Neural progenitor cell (in vitro differentiated cells): ENCODE results near the gene KRT82.

Experiments used
- EZH2 ChIP-seq: fragments of 200-600 bp; sonication (generic); IDR thresholded peaks from 2 replicates; pipeline ENCODE4 v1.6.1; 2017; ENCODE audit warnings: antibody characterized with exemption, mild to moderate bottlenecking, moderate library complexity
- EZH2phosphoT487 ChIP-seq: fragments of 200-600 bp; sonication (generic); IDR thresholded peaks from 2 replicates; pipeline ENCODE4 v1.6.1; 2017; ENCODE audit warnings: antibody characterized with exemption
- TF ChIP-seq, protein P1 (sequence below): fragments of 200-600 bp; sonication (generic); IDR thresholded peaks from 2 replicates; pipeline ENCODE4 v1.5.1; 2017; ENCODE audit warnings: antibody characterized with exemption, mild to moderate bottlenecking

DNA sequence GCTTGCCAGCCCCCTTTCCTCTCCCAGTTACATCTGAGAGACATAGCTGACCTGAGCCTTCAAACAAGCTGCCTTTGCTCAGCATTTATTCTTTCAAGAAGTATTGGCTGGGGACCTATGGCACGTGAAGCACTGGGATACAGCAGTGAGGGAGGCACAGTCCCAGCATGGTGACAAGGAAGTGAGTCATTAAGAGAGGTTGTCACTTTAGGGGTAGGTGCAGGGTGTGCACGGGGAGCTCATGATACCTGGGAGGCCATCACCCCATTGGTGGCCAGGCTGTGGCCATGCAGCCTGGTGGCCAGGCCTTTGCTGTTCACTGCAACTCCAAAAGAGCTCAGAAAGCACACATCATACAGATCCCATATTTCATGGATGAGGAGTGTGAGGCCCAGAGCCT is 33.7 kb upstream of the KRT82 start:
- TF ChIP-seq, protein P1, sequence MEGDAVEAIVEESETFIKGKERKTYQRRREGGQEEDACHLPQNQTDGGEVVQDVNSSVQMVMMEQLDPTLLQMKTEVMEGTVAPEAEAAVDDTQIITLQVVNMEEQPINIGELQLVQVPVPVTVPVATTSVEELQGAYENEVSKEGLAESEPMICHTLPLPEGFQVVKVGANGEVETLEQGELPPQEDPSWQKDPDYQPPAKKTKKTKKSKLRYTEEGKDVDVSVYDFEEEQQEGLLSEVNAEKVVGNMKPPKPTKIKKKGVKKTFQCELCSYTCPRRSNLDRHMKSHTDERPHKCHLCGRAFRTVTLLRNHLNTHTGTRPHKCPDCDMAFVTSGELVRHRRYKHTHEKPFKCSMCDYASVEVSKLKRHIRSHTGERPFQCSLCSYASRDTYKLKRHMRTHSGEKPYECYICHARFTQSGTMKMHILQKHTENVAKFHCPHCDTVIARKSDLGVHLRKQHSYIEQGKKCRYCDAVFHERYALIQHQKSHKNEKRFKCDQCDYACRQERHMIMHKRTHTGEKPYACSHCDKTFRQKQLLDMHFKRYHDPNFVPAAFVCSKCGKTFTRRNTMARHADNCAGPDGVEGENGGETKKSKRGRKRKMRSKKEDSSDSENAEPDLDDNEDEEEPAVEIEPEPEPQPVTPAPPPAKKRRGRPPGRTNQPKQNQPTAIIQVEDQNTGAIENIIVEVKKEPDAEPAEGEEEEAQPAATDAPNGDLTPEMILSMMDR: no peak
- no peak for TF ChIP-seq EZH2
- no peak for TF ChIP-seq EZH2phosphoT487
